NCI-H146 (cell line): Measurements from ENCODE around the gene EIF4ENIF1.
"Not testable (repeated sequence)": the region's sequence is repeated elsewhere in the genome, so short reads cannot be mapped to it uniquely, and the experiment has no call there.

Experiments used
- DNase-seq: peaks from one replicate; lab custom pipeline; 2025; lab: John Stamatoyannopoulos, UW

EIF4ENIF1 gene, protein sequence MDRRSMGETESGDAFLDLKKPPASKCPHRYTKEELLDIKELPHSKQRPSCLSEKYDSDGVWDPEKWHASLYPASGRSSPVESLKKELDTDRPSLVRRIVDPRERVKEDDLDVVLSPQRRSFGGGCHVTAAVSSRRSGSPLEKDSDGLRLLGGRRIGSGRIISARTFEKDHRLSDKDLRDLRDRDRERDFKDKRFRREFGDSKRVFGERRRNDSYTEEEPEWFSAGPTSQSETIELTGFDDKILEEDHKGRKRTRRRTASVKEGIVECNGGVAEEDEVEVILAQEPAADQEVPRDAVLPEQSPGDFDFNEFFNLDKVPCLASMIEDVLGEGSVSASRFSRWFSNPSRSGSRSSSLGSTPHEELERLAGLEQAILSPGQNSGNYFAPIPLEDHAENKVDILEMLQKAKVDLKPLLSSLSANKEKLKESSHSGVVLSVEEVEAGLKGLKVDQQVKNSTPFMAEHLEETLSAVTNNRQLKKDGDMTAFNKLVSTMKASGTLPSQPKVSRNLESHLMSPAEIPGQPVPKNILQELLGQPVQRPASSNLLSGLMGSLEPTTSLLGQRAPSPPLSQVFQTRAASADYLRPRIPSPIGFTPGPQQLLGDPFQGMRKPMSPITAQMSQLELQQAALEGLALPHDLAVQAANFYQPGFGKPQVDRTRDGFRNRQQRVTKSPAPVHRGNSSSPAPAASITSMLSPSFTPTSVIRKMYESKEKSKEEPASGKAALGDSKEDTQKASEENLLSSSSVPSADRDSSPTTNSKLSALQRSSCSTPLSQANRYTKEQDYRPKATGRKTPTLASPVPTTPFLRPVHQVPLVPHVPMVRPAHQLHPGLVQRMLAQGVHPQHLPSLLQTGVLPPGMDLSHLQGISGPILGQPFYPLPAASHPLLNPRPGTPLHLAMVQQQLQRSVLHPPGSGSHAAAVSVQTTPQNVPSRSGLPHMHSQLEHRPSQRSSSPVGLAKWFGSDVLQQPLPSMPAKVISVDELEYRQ

GRCh38 chr22:31489632-31490495 lies at the start of gene EIF4ENIF1:
Gene EIF4ENIF1 (minus strand): TSS chr22:31489842. CDS start chr22:31488718, 1,124 bp downstream.
- DNase-seq: peak; percentile 81

DNA sequence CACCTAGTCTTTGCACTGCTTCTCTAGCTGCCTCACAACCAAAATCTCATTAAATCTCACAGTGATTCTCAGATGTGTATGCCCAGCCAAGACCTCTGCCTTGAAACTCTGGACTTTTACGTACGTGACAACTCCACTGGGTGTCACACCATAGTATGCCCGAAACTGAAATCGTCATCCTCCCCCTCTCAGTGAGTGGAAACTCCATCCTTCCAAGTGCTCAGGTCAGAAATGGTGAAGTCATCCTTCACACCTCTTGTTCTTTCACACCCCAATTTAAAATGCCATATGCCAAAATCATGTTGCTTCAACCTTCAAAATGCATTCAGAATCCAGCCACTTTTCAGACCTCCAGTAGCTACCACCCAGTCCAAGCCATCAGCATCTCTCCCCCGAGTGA lies 49.2 kb upstream of the EIF4ENIF1 start:
- no peak for DNase-seq

DNA sequence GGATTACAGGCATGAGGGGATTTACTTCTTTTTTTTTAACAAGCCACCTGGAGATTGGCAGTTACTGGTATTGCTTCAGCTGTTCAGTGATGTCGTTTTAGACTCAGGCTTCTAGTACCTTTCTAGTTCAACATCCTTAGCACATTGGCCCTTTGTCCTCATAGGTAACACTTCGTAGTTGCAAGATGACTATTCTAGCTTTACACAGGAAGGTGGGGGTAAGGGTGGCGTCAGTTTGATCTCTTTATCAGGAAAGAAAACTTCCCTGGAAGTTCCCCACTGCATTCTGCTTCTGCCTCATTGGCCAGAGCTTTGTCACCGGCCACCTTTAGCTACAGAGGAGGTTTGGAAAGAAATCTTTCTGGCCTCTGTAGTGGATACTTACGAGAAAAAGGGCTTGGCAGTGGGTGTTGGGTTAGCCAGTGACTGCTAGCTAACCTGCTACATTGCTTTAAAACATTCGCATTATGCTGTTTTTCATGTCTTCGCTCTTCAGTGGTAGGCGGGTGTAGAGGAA lies 47.4 kb upstream of the EIF4ENIF1 start:
- no peak for DNase-seq

DNA sequence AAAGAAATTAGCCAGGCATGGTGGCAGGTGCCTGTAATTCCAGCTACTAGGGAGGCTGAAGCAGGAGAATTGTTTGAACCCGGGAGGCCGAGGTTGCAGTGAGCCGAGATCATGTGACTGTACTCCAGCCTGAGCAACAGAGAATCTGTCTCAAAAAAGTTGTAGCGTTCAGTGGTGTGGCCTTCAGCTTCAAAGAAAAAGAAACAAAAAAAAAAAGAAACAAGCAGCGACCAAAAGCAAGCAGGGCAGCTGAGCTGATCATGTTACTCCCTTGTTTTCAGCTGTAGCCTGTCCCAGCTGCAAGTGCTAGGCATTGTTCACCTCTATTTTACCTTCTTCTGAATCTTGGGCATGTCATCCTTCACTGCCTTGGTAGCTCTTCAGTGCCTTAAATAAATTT lies 43.7 kb upstream of the EIF4ENIF1 start:
- no peak for DNase-seq

GRCh38 chr22:31532060-31532459 lies 42.4 kb upstream of the EIF4ENIF1 start:
- DNase-seq: no peak

- no peak for DNase-seq
Measured at GRCh38 chr22:31530823-31531195, 41.2 kb upstream of the EIF4ENIF1 start.

GRCh38 chr22:31526270-31526669 lies 36.6 kb upstream of the EIF4ENIF1 start:
- no peak for DNase-seq

DNA sequence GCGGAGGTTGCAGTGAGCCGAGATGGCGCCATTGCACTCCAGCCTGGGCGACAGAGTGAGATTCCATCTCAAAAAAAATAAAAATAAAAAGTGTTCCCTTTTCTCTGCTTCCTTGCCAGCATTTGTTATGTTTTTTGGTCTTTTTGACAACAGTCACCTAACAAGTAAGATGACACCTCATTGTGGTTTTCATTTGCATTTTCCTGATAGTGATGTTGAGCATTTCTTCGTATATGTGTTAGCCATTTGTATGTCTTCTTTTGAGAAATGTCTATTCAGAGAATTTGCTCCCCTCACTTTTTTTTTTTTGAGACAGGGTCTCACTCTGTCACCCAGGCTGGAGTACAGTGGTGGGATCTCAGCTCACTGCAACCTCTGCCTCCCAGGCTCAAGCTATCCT lies 34.5 kb upstream of the EIF4ENIF1 start:
- DNase-seq: not testable (repeated sequence)

GRCh38 chr22:31520051-31520450 lies 30.4 kb upstream of the EIF4ENIF1 start:
- no peak for DNase-seq

DNA sequence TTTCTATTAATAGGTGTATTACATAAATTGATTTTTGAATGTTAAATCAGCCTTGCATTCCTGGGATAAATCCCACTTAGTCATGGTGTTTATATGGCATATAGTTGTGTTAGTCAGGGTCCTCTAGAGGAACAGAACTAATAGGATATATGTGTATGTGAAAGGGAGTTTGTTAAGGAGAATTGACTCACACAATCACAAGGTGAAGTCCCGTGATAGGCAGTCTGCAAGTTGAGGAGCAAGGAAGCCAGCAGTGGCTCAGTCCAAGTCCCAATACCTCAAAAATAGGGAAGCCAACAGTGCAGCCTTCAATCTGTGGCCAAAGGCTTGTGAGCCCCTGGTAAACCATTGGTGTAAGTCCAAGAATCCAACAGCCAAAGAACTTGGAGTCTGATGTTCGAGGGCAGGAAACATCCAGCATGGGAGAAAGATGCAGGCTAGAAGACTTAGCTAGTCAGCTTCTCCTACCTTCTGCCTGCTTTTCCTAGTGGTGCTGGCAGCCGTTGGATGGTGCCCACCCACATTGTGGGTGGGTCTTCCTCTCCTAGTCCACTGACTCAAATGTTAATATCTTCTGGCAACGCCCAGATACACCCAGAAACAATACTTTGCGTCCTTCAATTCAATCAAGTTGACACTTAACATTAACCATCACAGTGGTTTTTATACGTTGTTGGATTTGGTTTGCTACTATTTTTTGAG lies 19.6 kb upstream of the EIF4ENIF1 start:
- no peak for DNase-seq

GRCh38 chr22:31508536-31508935 lies 18.9 kb upstream of the EIF4ENIF1 start:
- no peak for DNase-seq

GRCh38 chr22:31507517-31507916 lies 17.9 kb upstream of the EIF4ENIF1 start:
- not testable (repeated sequence) for DNase-seq

- no peak for DNase-seq
Measured at GRCh38 chr22:31504282-31504681, 14.6 kb upstream of the EIF4ENIF1 start.

DNA sequence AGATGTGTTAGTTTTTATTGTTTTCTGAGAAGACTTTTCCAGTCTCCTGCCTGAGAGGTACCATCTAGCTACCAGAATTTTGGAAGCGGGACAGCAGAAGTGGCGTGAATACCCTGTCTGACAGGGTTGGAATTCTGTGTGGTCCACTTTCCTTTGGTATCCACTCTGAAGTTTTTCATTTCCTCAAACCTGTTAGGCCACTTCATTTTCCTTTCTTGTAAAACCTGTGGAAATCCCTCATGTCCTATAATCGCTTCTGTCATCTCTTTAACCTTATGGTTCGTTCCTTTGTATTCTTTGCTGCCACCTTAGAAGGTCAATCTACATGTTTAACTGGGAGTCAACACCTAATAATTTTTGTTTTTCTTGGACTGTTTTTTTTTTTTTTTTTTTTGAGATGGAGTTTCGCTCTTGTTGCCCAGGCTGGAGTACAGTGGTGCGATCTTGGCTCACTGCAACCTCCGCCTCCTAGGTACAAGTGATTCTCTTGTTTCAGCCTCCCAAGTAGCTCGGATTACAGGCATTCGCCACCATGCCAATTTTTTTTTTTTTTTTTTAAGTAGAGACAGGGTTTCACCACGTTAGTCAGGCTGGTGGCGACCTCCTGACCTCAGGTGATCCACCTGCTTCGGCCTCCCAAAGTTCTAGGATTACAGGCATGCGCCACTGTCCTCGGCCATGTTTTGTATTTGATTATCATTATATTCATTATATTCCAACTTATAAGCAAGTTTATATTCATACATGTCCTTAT lies 13.7 kb upstream of the EIF4ENIF1 start:
- no peak for DNase-seq

DNA sequence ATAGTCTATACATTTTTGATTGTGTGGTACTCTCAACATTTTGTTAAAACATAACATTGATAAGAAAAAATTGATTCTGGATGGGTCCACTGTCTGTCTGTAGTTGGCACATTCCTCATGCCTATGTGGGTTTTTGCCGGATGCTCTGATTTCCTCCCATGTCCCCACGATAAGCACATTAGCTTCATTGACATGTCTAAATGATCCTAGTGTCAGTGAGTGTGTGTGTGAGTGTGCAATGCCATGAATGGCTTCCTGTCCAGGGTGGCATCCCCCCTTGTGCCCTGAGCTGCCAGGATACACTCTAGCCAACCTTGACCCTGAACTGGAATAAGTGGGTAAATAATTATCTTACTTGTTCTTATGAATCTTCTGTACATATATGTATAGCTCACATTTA lies 12.1 kb upstream of the EIF4ENIF1 start:
- no peak for DNase-seq

GRCh38 chr22:31497148-31497938 lies 7.7 kb upstream of the EIF4ENIF1 start:
- no peak for DNase-seq

DNA sequence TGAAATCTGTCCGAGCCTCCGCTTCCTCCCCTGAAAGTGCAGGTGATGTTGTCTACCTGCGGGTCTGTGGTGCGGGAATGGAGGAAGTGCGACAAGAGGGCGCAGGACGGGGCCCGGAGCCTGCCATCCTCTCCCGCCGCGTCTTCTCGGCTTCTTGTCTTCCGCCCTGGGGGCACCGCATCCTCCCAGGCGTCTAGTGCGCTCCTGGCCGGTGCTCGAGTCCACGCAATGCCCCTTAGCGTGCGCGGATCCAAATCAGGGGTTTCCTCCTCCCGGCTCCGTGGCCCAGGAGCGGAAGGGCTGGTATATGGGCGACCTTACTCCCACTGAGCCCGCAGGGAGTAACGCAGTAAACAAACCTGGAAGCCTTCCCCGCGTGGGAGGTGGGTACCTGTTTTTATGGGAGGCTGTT lies 7.1 kb upstream of the EIF4ENIF1 start:
- peak; percentile 37 for DNase-seq

DNA sequence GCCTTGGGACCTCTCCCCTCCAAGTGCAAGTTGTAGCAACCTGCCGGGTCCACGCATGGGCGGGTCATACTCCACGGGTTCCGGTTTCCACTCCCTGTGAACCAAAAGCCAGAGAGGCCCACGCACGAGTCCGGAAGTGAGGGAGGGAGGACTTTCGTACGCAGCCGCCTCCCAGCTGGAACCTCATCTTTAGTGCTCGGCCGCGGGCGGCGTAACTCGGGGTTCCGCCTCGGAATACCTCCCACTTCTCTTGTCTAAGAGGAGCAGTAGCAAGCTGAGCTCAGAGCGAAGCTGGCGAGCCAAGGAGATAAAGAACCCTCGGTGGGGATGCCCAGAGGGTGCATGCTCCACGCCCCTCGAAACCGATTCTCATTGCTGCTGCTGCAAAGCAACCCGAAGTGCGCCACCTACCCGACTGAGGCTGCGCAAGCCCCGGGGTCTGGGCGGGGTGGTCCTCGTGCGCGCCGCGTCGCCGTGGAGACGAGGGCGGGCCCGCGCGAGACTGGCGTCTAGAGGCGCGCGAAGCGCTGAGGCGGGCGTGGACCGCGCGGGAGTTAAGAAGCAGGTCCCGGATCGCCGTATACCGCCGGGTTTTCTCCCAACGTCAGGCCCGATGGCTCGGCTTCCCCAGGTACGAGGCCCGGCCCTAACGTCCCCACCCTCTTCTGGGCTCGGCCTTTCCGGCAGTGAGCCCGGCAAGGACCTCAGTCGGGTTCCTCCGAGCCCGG lies 6.5 kb upstream of the EIF4ENIF1 start, which contains the start of gene SFI1:
Gene SFI1 (plus strand): TSS at position 530 of the 728 bp plus-strand sequence. CDS start 11,749 bp downstream, outside the sequence.
- peak; percentile 86 for DNase-seq

GRCh38 chr22:31495343-31495742 lies 5.7 kb upstream of the EIF4ENIF1 start:
- DNase-seq: no peak
